GM21515 (cell line): ENCODE results near the gene CUX1.
"Not testable (repeated sequence)": the region's sequence is repeated elsewhere in the genome, so short reads cannot be mapped to it uniquely, and the experiment has no call there.

ENCODE experiments used
- ATAC-seq: cut with Tn5 transposase; IDR thresholded peaks from one replicate; pipeline ENCODE4 v1.9.1; 2021; ENCODE audit not compliant: unreplicated experiment

The CUX1 gene

DNA sequence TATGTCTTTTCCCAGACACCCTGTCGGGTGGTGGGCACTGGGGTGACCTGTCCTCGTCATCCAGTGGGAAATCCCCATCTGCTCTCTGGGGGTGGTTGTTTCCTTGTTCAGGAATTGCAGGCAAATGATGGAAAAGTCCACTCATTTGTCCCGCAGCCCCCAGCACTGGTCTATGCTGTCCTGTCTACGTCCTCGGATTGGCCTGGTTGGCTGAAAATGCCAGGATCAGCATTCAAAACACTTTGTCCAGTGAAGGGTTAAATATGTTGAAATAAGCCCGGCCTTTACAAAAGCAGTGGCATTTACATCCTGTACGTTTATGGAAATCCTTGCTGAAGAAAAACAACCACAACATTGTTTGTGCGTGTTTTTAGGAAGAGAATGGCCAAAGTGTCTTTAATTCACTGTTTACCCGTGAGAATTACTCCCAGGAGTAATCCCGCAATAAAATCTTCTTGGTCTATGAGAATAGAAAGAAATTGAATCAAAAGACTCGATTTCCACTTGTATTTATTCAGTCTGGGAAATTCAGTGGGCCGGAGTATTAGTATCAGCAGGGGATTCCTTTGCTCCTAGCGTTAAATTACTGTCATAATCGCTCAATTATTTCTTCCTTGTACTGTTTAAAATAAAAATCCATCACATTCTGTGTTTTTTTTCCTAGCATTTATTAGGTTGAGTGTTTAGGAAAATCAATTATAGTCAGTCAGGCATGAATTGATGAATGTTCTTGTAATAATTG, 352.4 kb downstream of the CUX1 start:
- no peak for ATAC-seq

GRCh38 chr7:102170393-102170970, 353.1 kb downstream of the CUX1 start:
- ATAC-seq: no peak

DNA sequence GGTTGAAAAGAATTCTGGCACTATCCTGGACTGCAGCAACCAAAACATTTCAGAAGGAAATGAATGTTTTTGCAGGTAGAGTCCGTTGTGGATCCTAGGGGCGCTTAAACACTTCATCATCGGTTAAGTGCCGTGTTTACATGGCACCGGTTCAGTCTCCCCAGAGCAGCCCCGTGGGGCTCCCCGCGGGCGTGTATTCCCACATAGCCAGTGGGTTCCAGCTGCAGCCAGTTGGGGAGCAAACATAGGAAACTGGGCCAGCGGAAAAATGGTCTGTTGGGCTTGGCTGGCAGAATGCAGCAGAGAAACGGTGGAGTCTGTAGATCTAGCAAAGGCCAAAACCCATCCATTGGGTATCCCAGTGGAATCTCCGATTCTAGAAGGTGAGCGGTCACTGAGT, 356.2 kb downstream of the CUX1 start:
- no peak for ATAC-seq

- no peak for ATAC-seq
Observed at GRCh38 chr7:102175423-102176170, 358.2 kb downstream of the CUX1 start.

DNA sequence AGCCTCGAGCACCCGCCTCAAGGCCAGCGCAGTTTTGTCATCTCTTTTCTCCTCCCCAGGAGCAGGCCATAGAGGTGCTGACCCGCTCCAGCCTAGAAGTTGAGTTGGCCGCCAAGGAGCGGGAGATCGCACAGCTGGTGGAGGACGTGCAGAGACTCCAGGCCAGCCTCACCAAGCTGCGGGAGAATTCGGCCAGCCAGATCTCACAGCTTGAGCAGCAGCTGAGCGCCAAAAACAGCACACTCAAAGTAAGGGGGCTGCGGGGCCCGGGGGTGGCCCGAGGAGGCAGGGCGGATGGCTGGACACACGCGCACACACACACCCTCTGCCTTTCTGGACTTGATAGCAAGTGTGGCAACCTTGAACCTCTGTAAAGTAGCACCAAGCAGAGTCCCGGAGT, 361.0 kb downstream of the CUX1 start:
- no peak for ATAC-seq

- no peak for ATAC-seq
Observed at GRCh38 chr7:102180727-102181126, 363.3 kb downstream of the CUX1 start.

DNA sequence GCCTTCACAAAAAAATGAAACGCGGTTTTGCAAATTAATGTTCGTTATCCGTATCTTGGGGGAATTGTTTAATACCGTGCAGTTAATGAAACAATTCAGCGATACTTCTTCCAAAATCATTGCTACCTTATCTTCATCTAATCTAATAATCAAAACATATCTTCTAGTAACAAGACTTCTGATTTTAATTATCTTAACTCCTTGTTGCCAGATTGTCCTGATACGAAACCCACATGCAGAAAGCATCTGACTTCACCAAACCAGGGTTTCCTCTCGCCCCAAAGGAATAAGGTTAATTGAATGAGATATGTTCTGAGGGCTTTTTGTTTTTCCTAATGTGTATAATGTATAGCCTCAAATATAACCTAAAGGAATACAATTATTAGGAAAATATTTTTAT, 364.1 kb downstream of the CUX1 start:
- ATAC-seq: no peak

DNA sequence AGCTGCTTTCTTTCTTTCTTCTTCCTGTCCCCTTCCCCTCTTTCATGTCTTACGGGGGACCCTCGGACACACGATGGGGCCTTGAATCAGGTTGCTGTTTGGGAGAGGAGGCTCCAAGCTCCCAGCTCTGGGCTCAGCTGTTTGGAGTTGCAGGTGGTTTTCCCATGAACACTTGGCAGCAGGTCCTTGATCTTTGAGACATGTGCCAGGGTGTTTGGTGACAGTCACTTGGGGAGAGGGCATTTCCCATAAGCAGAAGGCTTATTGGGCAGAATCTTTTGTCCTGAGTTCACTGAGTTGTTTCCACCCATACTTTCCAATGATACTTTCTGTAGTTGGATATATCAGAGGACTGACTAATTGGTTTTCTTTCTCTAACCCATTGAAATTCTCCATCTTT, 364.6 kb downstream of the CUX1 start:
- no peak for ATAC-seq

DNA sequence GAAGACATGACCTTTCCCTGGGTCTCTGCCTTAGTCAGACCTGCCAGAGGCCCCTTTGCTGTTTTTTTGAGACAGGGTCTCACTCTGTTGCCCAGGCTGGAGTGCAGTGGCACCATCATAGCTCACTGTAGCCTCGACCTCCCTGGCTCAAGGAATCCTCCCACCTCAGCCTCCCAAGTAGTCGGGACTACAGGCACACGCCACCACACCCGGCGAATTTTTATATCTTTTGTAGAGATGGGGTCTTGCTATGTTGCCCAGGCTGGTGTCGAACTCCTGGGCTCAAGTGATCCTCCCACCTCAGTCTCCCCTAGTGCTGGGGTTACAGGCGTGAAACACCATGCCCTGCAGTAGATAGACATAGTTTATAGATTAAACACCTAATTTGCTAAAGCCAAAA, 366.4 kb downstream of the CUX1 start:
- ATAC-seq: not testable (repeated sequence)

GRCh38 chr7:102184303-102184702, 366.9 kb downstream of the CUX1 start:
- no peak for ATAC-seq

GRCh38 chr7:102185796-102186195, 368.4 kb downstream of the CUX1 start:
- ATAC-seq: no peak

- no peak for ATAC-seq
Observed at GRCh38 chr7:102186306-102186705, 368.9 kb downstream of the CUX1 start.

DNA sequence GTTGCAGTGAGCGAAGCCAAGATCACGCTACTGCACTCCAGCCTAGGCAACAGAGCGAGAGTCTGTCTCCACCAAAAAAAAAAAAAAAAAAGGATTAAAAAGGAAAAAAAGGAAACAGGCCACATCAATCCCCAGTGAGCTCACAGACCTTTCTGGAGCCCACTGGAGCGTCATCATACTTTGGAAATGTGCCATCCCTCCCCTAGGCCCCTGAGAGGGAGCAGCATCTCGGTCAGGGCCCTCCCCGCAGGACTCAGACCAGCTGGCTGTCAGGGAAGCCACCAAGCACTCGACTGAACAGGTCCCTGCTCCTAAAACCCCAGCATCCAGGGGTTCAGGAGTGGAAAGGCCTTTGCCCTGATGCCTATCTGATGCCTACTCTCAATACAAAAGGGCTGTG, 371.3 kb downstream of the CUX1 start:
- no peak for ATAC-seq

- no peak for ATAC-seq
Observed at GRCh38 chr7:102189756-102190155, 372.3 kb downstream of the CUX1 start.

DNA sequence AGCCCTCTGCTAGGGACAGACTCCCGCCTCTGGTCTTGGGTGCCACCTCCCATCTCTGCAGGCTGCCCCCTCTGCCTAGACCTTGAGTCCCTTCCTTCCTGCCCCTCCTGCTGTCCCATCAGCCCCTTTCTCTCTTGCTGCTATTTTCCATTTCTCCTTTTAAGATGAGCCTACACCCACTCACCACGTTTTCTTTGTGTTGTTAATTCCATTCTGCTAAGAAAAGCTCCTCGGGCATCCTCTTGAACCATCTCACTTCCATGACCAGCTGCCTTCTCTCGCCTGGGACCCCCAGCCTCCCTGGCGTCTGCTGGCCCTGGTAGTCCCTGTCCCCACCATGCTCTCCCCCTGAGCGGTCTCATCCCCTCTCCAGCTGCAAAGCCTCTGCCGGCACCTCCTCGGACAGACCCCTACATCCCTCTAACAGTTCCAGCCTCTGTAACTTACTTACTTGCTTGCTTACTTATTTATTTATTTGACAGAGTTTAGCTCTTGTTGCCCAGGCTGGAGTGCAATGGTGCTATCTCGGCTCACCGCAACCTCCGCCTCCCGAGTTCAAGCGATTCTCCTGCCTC, 373.4 kb downstream of the CUX1 start:
- no peak for ATAC-seq

- ATAC-seq: no peak
Observed at GRCh38 chr7:102191556-102192379, 374.3 kb downstream of the CUX1 start.

- no peak for ATAC-seq
Observed at GRCh38 chr7:102192790-102193189, 375.4 kb downstream of the CUX1 start.

DNA sequence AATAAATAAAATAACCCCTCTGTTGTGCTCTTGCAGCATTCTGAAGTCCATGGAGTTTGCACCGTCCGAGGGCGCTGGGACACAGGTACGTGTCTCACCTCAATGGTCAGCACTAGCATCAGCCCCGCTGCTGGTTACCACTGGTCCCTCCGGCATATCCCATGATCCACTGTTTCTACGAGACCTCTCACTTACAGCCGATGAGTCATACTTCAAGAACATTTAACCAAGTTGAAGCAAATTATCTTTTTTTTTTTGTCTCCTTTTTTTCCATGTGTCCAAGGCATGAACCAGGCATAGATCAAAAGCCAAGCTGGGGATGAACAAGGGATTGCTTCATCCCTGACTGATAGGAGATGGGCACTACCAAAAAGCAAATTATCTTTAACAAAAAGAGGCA, 376.4 kb downstream of the CUX1 start:
- no peak for ATAC-seq

GRCh38 chr7:102195361-102195760, 377.9 kb downstream of the CUX1 start:
- no peak for ATAC-seq

- no peak for ATAC-seq
Observed at GRCh38 chr7:102196028-102196427, 378.6 kb downstream of the CUX1 start.

DNA sequence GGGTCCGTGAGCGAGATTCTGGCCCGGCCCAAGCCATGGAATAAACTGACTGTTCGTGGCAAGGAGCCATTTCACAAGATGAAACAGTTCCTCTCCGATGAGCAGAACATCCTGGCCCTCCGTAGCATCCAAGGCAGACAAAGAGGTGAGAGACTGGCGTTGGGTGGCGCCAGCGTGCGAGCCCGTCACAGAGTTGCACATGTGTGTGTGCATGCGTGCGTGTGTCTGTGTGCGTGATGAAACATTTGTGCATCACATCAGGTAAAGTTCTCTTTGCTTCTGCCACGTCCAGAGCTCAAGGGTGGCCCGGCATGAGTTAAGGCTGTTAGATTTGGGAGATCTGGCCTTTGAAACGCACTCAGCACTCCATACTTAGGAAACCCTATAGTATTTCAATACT, 379.7 kb downstream of the CUX1 start:
- no peak for ATAC-seq
